Measurements from ENCODE around the gene SLC25A21.

SLC25A21 gene

DNA sequence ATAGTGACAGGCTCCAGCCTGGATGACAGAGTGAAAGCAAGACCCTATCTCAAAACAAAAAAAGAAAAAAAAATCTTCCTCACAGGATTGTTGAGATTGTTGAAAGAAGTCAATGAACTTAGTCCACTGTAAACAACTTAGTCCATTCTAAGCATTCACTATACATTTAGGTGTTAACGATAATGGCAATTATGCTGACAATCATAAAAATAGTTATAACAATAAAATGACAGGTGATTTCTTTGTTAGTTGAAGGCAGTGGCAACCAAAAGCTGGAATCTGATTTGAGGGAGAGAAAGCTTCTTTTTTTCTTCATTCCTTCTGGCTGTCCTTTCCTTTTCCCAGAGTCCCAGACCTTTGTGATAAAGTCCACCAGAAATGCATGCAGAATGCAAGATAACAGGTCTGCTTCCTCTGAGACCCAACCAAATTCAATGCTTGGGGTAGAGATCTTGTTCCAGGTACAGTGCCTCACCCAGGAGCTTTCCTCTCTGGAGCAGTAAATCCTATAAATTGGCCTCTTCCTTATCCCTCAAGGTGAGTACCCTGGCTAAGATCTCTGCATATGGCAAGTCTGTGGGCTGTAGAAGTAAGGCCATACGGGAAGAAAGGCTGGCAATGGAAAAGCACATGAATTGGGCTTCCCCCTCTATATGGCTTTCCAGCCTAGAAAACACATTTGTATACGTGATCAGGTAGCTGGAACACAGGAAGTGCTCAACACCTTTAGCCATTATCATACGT lies 458.3 kb downstream of the SLC25A21 start:
- Histone ChIP-seq H3K79me1 (ENCODE audit: low read depth, low read length) (no peaks in the 10 kb centered on the region), H3K36me3 (replicated peaks in 1 of 2; ENCODE audit: control insufficient read depth in 2 of 2, insufficient read depth in 2 of 2, low read length in 2 of 2) (no peaks in the 10 kb centered on the region)

DNA sequence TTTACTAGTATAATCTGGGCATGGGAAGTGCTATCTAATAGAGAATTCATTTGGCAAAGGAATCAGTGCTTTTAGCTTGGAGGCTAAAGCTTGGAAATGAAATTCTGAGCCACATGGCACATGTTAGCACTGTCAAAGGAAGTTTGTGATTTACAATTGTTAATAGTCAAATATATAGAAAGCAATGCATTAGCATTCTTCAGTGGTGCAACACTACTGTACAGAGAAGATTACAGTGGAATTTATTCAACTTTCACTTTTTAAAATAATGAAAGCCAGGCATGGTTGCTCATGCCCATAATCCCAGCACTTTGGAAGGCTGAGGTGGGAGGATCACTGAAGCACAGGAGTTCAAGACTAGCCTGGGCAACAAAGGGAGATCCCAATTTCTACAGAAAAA lies 464.8 kb downstream of the SLC25A21 start:
- Histone ChIP-seq H2BK120ac (ENCODE audit: low read depth, low read length) (no peak overlapping the region), H3K23ac (ENCODE audit: low read depth, low read length, poor library complexity) (no peak overlapping the region), H3K79me1 (ENCODE audit: low read depth, low read length) (no peaks in the 10 kb centered on the region), H3K36me3 (replicated peaks in 1 of 2; ENCODE audit: control insufficient read depth in 2 of 2, insufficient read depth in 2 of 2, low read length in 2 of 2) (no peaks in the 10 kb centered on the region), H3K4me2 (ENCODE audit: insufficient read depth, low read length, poor library complexity, severe bottlenecking) (no peak overlapping the region), H3K14ac (ENCODE audit: low read length) (no peak overlapping the region), H3K27me3 (ENCODE audit: control insufficient read depth in 3 of 3, insufficient read depth in 3 of 3, low read depth in 1 of 3, low read length in 3 of 3) (no peaks in the 10 kb centered on the region), H3K4ac (ENCODE audit: low read length) (no peak overlapping the region), H2BK5ac (ENCODE audit: low read length) (no peak overlapping the region), H2BK12ac (ENCODE audit: low read length) (no peak overlapping the region), H3K9me3 (replicated peaks in 1 of 2; ENCODE audit: control insufficient read depth in 2 of 2, insufficient read depth in 1 of 2, low read depth in 1 of 2, low read length in 2 of 2) (no peaks in the 10 kb centered on the region), H3K4me3 (ENCODE audit: low read length in 2 of 2) (no peak overlapping the region), H3K9ac (ENCODE audit: low read depth, low read length, poor library complexity) (no peak overlapping the region), H2BK15ac (ENCODE audit: low read length) (no peak overlapping the region), H2AK5ac (ENCODE audit: low read depth, low read length) (no peak overlapping the region), H3K4me1 (ENCODE audit: control insufficient read depth in 2 of 2, insufficient read depth in 1 of 2, low read depth in 1 of 2, low read length in 2 of 2) (no peaks in the 10 kb centered on the region), H3K27ac (replicated peaks; ENCODE audit: low read length) (no peak overlapping the region), H2AFZ (ENCODE audit: low read length) (no peak overlapping the region), H4K8ac (ENCODE audit: low read depth, low read length) (no peak overlapping the region), H4K91ac (ENCODE audit: low read depth, low read length, poor library complexity) (no peak overlapping the region), H3K18ac (ENCODE audit: low read length) (no peak overlapping the region)
- DNase-seq (ENCODE audit: low spot score): no peak

More for the DNA sequence above, 458.3 kb downstream of the SLC25A21 start:
- Histone ChIP-seq H3K9ac (ENCODE audit: low read depth, low read length, poor library complexity) (no peak overlapping the region), H2BK12ac (ENCODE audit: low read length) (no peak overlapping the region), H2BK5ac (ENCODE audit: low read length) (no peak overlapping the region), H3K4me3 (ENCODE audit: low read length in 2 of 2) (no peak overlapping the region), H2AFZ (ENCODE audit: low read length) (no peak overlapping the region), H3K14ac (ENCODE audit: low read length) (no peak overlapping the region), H3K4me2 (ENCODE audit: insufficient read depth, low read length, poor library complexity, severe bottlenecking) (no peak overlapping the region), H3K4ac (ENCODE audit: low read length) (no peak overlapping the region), H4K91ac (ENCODE audit: low read depth, low read length, poor library complexity) (no peak overlapping the region), H2BK120ac (ENCODE audit: low read depth, low read length) (no peak overlapping the region), H3K27me3 (ENCODE audit: control insufficient read depth in 3 of 3, insufficient read depth in 3 of 3, low read depth in 1 of 3, low read length in 3 of 3) (no peaks in the 10 kb centered on the region), H3K4me1 (ENCODE audit: control insufficient read depth in 2 of 2, insufficient read depth in 1 of 2, low read depth in 1 of 2, low read length in 2 of 2) (peaks cover 0 to 4% of the 10 kb centered on the region in 2 donors), H4K8ac (ENCODE audit: low read depth, low read length) (no peak overlapping the region), H3K27ac (replicated peaks; ENCODE audit: low read length) (no peak overlapping the region), H3K23ac (ENCODE audit: low read depth, low read length, poor library complexity) (no peak overlapping the region), H2BK15ac (ENCODE audit: low read length) (no peak overlapping the region), H3K9me3 (replicated peaks in 1 of 2; ENCODE audit: control insufficient read depth in 2 of 2, insufficient read depth in 1 of 2, low read depth in 1 of 2, low read length in 2 of 2) (no peaks in the 10 kb centered on the region), H3K18ac (ENCODE audit: low read length) (no peak overlapping the region), H2AK5ac (ENCODE audit: low read depth, low read length) (no peak overlapping the region)
- no peak for DNase-seq (ENCODE audit: low spot score)
- no CpG with 5 or more reads among the region's 4 CpGs for WGBS, 2 donors (ENCODE audit: extremely low coverage in 2 of 2, insufficient read length in 2 of 2, insufficient replicate concordance in 1 of 2)

DNA sequence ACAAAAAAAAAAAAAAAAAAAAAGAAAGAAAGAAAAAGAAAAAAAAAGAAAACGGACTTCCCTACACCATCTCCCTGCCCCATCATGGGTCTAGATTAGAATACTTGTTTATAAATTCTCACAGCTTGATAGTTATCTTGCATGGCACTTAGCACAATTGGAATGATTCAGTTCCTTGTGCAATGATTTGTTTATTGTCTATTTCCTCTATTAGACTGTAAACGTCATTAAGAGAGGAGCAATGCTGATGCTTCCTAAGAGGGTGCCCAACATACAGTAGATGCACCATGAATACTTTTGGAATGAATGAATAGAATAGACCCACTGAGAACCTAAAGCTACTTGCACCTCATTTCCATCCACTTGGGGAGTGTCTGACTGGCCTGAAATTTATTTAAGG lies 469.9 kb downstream of the SLC25A21 start:
- H3K27ac ChIP-seq (replicated peaks; ENCODE audit: low read length): no peak overlapping the region
- H3K18ac ChIP-seq (ENCODE audit: low read length): no peak overlapping the region
- no CpG with 5 or more reads among the region's 2 CpGs for WGBS, 2 donors (ENCODE audit: extremely low coverage in 2 of 2, insufficient read length in 2 of 2, insufficient replicate concordance in 1 of 2)
- H3K79me1 ChIP-seq (ENCODE audit: low read depth, low read length): no peaks in the 10 kb centered on the region
- no peak overlapping the region for H4K8ac ChIP-seq (ENCODE audit: low read depth, low read length)
- H3K27me3 ChIP-seq (ENCODE audit: control insufficient read depth in 3 of 3, insufficient read depth in 3 of 3, low read depth in 1 of 3, low read length in 3 of 3): no peaks in the 10 kb centered on the region
- H3K4me2 ChIP-seq (ENCODE audit: insufficient read depth, low read length, poor library complexity, severe bottlenecking): no peak overlapping the region
- H2BK120ac ChIP-seq (ENCODE audit: low read depth, low read length): no peak overlapping the region
- no peak overlapping the region for H3K9ac ChIP-seq (ENCODE audit: low read depth, low read length, poor library complexity)
- no peaks in the 10 kb centered on the region for H3K9me3 ChIP-seq (replicated peaks in 1 of 2; ENCODE audit: control insufficient read depth in 2 of 2, insufficient read depth in 1 of 2, low read depth in 1 of 2, low read length in 2 of 2)
- no peak overlapping the region for H2BK15ac ChIP-seq (ENCODE audit: low read length)
- DNase-seq (ENCODE audit: low spot score): no peak
- H3K14ac ChIP-seq (ENCODE audit: low read length): no peak overlapping the region
- H3K4me3 ChIP-seq (ENCODE audit: low read length in 2 of 2): no peak overlapping the region
- H2BK12ac ChIP-seq (ENCODE audit: low read length): no peak overlapping the region
- no peaks in the 10 kb centered on the region for H3K36me3 ChIP-seq (replicated peaks in 1 of 2; ENCODE audit: control insufficient read depth in 2 of 2, insufficient read depth in 2 of 2, low read length in 2 of 2)
- no peak overlapping the region for H2AK5ac ChIP-seq (ENCODE audit: low read depth, low read length)
- no peak overlapping the region for H3K4ac ChIP-seq (ENCODE audit: low read length)
- peaks cover 0 to 2% of the 10 kb centered on the region in 2 donors for H3K4me1 ChIP-seq (ENCODE audit: control insufficient read depth in 2 of 2, insufficient read depth in 1 of 2, low read depth in 1 of 2, low read length in 2 of 2)
- no peak overlapping the region for H3K23ac ChIP-seq (ENCODE audit: low read depth, low read length, poor library complexity)
- no peak overlapping the region for H2BK5ac ChIP-seq (ENCODE audit: low read length)
- no peak overlapping the region for H4K91ac ChIP-seq (ENCODE audit: low read depth, low read length, poor library complexity)
- no peak overlapping the region for H2AFZ ChIP-seq (ENCODE audit: low read length)

DNA sequence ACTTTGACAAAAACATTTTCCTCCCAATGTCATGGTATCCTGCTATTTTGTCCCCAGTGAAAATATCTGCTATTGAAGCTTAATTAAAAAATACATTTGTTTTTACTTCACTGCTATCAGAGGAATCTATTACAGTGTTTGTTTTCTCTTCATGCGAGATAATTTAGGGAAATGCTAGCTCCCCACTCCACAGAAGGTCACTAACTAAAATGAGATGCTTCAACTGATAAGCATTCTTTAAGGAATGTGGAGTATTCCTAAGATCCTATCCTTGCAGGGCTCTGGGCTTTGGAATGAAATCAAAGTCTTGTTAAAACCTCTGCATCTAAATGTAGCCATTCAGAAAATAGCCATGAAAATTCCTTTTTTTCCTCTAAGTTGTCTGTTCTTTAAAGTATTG lies 471.3 kb downstream of the SLC25A21 start:
- no peak overlapping the region for H3K9ac ChIP-seq (ENCODE audit: low read depth, low read length, poor library complexity)
- no peaks in the 10 kb centered on the region for H3K79me1 ChIP-seq (ENCODE audit: low read depth, low read length)
- H4K91ac ChIP-seq (ENCODE audit: low read depth, low read length, poor library complexity): no peak overlapping the region
- H2BK120ac ChIP-seq (ENCODE audit: low read depth, low read length): no peak overlapping the region
- DNase-seq (ENCODE audit: low spot score): no peak
- WGBS, 2 donors (ENCODE audit: extremely low coverage in 2 of 2, insufficient read length in 2 of 2, insufficient replicate concordance in 1 of 2): no CpG with 5 or more reads among the region's 1 CpG
- no peak overlapping the region for H3K14ac ChIP-seq (ENCODE audit: low read length)
- H3K4ac ChIP-seq (ENCODE audit: low read length): no peak overlapping the region
- no peak overlapping the region for H3K4me3 ChIP-seq (ENCODE audit: low read length in 2 of 2)
- H2BK5ac ChIP-seq (ENCODE audit: low read length): no peak overlapping the region
- H3K4me1 ChIP-seq (ENCODE audit: control insufficient read depth in 2 of 2, insufficient read depth in 1 of 2, low read depth in 1 of 2, low read length in 2 of 2): peaks cover 0 to 2% of the 10 kb centered on the region in 2 donors
- H2AK5ac ChIP-seq (ENCODE audit: low read depth, low read length): no peak overlapping the region
- H4K8ac ChIP-seq (ENCODE audit: low read depth, low read length): no peak overlapping the region
- H3K23ac ChIP-seq (ENCODE audit: low read depth, low read length, poor library complexity): no peak overlapping the region
- no peak overlapping the region for H2BK15ac ChIP-seq (ENCODE audit: low read length)
- no peak overlapping the region for H3K4me2 ChIP-seq (ENCODE audit: insufficient read depth, low read length, poor library complexity, severe bottlenecking)
- no peak overlapping the region for H3K27ac ChIP-seq (replicated peaks; ENCODE audit: low read length)
- no peaks in the 10 kb centered on the region for H3K9me3 ChIP-seq (replicated peaks in 1 of 2; ENCODE audit: control insufficient read depth in 2 of 2, insufficient read depth in 1 of 2, low read depth in 1 of 2, low read length in 2 of 2)
- H3K18ac ChIP-seq (ENCODE audit: low read length): no peak overlapping the region
- no peaks in the 10 kb centered on the region for H3K36me3 ChIP-seq (replicated peaks in 1 of 2; ENCODE audit: control insufficient read depth in 2 of 2, insufficient read depth in 2 of 2, low read length in 2 of 2)
- no peaks in the 10 kb centered on the region for H3K27me3 ChIP-seq (ENCODE audit: control insufficient read depth in 3 of 3, insufficient read depth in 3 of 3, low read depth in 1 of 3, low read length in 3 of 3)
- no peak overlapping the region for H2BK12ac ChIP-seq (ENCODE audit: low read length)
- no peak overlapping the region for H2AFZ ChIP-seq (ENCODE audit: low read length)

Data from neuronal stem cell (in vitro differentiated cells).